Endometrial microvascular endothelial cells (primary cell): ENCODE data around the gene IFT122. TPM values are rescaled to one million over a fixed set of nuclear protein-coding genes. Genes with fewer than 3 reads are reported as not detected.
"Not testable (repeated sequence)": the region's sequence is repeated elsewhere in the genome, so short reads cannot be mapped to it uniquely, and the experiment has no call there.

Experiments used
- in situ Hi-C: cut with HindIII; loops from 2 replicates; pipeline ENCODE4 v1.10.0; 2017; ENCODE audit warnings: low sequenced_read_pairs, low pct_unique_long_range_greater_than_20kb; ENCODE audit errors: inconsistent ontology term
- total RNA-seq: library from RNA; depleted of rRNA; stranded (reverse); fragments of >200 nt; gene quantifications from one replicate; pipeline ENCODE4 v1.2.3, GENCODE V29; 2015; ENCODE audit errors: inconsistent ontology term

The IFT122 gene
- total RNA-seq, 1 donor from 2014 or later: 20.3 TPM

- in situ Hi-C loops: no loop called here
Observed at GRCh38 chr3:129462361-129462968, 22.4 kb downstream of the IFT122 start.

- in situ Hi-C loops: no loop called here
Observed at GRCh38 chr3:129463094-129463493, 23.1 kb downstream of the IFT122 start.

DNA sequence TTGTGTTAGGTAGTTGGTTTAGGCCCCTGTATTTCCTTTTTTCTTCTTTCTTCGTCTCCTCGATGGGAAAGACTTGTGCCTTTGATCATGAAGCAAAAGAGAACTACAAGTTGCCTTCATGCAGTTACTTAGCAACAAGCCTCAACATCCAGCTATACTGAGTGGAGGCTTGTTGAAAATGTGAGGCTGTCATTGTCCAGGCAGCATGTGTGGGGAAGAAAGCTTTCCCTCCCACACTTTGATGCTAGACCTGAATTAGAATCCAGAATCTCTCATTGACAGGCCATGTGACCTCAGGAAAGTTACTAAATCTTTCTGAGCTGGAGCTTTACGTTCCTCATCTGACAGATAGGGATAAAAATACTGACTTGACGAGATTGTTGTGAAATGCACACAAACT lies 23.7 kb downstream of the IFT122 start:
- in situ Hi-C loops: no loop called here

- in situ Hi-C loops: no loop called here
Observed at GRCh38 chr3:129467932-129468331, 27.9 kb downstream of the IFT122 start.

DNA sequence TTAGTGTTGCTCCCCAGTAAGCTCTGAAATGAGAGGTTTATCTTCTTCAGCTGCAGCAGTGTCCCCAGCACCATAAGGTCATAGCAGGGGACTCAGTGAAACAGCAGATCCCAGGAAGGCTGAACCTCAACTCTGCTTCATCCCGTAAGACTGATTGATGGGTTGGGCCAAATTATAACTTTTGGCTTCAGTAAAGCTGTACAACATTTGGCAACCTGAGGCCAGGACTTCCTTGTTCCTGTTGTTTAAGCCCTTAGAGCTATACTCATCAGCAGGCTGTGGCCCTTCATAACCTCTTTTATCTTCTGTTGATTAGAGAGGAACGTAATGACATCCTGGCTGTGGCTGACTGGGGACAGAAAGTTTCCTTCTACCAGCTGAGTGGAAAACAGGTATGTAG lies 29.0 kb downstream of the IFT122 start:
- in situ Hi-C loops: no loop called here

DNA sequence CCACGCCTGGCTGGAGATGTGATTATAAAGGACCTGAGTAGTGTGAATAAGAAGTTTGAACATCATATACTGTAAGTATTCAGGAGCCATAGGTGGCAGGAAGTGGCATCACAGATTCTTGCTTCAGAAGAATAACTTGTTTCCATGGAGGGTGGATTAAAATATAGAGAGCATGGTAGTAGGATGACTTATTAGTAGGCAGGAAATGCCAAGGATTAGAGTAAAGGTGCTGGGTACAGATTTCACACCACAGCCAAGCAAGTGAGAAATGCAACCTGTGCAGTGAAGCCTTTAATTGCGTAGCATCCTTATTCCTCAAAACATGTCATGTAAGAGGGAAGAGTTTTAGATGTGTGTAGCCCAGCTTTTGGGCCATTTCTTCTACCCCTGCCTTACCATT lies 30.8 kb downstream of the IFT122 start:
- in situ Hi-C loops: no loop called here

GRCh38 chr3:129473067-129473768 lies 33.2 kb downstream of the IFT122 start:
- in situ Hi-C loops: no loop called here

DNA sequence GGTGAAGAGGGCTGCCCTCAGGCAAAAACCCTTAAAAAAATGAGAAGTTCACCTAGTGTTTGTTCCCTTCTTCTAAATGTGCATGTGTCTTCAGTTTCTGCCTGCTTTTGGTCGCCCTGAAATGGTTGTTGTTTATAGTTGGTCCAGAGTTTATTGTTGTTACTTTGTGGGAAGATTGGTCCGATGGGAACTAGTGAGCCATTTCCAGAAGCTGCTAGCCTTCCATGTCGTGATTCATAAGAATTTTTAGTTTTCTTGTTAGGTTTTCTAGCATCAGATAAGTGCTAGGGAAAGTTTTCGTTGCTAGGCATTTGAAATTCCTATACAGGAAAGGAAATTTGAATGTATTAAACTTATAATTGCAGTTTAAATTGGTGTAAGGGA lies 33.7 kb downstream of the IFT122 start:
- in situ Hi-C loops: no loop called here

DNA sequence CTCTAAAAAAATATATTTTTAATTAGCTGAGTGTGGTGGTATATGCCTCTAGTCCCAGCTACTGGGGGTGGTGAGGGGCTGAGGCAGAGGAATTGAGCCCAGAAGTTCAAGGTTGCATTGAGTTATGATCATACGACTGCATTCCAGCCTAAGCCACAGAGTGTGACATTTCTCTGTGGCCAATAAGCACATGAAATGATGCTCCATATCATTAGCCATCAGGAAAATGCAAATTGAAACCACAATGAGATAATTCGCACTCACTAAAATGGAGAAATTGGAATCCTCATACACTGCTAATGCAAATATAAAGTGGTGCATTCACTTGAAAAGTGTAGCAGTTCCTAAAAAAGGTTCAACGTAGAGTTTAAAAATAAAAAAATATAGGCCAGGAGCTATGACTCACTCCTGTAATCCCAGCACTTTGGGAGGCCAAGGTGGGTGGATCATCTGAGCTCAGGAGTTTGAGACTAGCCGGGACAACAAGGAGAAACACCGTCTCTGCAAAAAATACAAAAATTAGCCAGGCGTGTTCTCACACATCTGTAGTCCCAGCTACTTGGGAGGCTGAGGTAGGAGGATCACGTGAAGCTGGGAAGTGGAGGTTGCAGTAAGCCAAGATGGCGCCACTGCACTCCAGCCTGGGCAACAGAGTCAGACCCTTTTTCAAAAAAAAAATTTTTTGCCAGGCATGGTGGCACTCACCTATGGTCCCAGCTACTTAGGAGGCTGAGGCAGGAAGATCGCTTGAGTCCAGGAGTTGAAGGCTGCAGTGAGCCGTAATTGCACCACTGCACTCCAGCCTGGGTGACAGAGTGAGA lies 35.2 kb downstream of the IFT122 start:
- in situ Hi-C loops: no loop called here

- in situ Hi-C loops: no loop called here
Observed at GRCh38 chr3:129475863-129476262, 35.8 kb downstream of the IFT122 start.

DNA sequence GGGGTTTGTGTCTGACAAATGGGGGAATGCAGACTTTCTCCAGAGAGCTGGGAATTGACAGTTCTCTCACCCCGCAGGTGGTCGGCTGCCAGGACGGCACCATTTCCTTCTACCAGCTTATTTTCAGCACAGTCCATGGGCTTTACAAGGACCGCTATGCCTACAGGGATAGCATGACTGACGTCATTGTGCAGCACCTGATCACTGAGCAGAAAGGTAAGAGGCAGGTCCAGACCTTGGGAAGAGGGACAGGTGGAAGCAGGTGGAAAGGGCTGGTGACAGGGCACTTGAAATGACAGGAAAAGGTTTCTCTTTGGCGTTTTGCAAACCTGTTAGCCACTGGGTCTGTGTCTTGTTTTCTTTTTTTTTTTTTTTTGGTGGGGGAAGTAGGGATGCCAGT lies 36.6 kb downstream of the IFT122 start:
- in situ Hi-C loops: no loop called here

GRCh38 chr3:129481225-129481765 lies 41.3 kb downstream of the IFT122 start:
- in situ Hi-C loops: not testable (repeated sequence)

GRCh38 chr3:129481766-129482332 lies 41.8 kb downstream of the IFT122 start:
- in situ Hi-C loops: no loop called here

DNA sequence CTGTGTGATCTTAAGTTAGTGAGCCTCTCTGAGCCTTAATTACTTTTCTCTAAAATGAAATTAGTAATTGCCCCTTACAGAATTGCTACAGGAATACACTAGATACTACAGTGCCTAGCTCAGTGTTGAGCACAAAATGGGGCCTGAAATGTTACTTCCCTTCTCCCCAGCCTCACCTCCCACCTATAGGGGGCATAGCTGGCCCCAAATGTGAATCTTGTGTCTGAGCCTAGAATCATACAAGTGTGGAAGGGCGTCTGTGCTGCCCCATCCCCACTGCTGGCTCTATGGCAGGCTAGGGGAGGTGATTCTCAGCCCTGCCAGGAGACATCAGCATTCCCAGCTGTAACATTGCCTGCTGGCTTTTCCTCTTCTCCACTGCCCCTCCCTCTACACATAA lies 42.7 kb downstream of the IFT122 start:
- in situ Hi-C loops: no loop called here

DNA sequence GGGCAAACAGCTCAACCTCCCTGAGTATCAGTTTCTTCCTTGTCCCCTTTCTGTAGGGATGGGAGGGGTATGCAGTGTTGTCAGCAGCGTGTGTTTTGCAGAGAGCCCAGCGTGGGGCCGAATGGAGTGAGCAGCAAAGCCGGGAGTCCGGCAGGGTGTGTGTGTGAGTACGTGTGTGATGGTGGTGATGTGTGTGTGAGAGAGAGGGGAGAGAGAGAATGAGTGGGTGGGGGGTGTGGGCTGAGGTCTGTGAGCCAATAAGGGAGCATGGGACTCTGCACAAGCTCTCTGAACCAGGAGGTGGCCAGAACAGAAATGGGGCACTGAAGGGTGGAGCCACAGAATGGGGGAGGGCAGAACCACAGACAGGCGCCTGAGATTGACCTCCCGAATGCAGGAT lies 43.8 kb downstream of the IFT122 start:
- in situ Hi-C loops: no loop called here

DNA sequence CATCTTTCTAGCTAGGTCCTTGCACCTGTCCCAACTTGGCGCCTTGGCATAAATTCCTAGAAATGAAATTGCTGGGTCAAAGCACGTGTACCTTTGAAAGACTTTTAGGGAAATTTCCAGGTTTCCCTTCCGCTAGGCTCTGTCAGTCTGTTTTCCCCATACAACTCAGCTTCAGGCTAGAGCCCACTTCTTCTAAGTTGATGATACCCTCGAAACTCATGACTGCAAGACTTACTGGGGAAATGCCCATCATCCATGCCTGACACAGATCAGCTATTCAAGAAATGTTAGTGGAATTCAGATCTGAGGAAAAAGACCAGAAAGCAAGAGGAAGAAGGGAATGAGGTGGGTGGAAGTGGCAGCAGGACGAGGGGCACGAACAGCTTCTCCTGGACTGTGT lies 45.1 kb downstream of the IFT122 start:
- in situ Hi-C loops: not testable (repeated sequence)

DNA sequence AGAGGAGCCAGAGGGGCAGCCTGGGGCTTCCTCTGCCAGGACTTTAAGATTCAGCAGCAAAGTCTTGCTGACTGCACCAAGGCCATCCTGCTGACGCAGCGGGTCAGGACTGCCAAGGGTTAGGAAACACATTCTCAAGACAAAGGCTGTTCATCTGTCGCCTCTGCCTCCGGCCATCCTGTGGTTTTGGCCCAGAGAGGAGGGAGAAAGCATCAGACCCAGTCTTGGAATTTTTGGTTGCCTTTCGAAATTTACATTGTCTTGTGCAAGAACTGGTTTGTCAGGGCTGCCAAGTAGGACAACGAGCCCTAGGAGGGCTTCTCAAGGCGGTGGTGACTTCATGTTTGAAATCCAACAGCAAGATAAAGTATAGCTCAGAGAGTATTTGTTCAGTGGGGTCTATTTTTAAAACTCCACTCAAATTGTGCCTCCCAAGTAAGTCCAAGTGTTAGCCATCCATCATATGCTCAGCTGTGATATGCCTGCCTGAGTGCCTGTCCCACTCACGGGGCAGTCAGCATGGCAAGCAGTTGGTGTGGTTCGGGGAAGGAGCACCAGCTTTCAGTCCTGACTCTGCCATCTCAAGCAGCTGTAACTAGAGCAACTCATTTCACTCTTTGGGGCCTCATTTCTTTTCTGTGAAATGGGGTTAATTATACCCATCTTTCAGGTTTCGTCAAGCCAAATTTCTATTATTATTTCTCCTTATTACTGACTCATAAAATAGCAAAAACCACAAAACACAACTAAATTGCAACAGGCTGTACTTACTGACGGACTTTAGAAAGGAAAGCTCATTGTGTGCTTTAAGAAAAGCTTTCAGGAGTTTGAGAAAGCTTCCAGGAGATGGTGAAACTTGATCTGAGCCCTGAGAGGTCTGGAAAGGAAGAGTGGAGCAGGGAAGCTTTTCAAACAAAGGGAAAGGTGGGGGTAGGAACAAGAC lies 46.0 kb downstream of the IFT122 start:
- in situ Hi-C loops: no loop called here

DNA sequence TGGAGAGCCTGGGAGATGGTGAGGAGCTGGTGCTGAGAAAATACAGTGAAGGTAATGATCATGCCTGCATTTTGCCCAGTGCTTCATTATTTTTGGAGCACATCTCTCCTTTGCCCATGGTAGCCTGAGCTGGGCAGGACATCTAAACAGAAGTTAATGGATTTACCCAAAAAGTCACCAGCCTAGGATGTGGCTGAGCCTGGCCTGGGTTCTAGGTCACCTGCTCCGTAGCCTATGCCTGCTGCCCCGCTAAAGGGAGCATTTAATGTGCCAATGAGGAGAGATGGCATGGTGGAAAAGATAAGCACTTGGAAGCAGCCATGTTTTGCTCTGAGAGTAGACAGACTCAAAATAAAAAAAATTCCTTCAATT lies 46.6 kb downstream of the IFT122 start:
- in situ Hi-C loops: no loop called here
